ENCODE data around the gene ATP8B4. TPM values are rescaled to one million over a fixed set of nuclear protein-coding genes. Genes with fewer than 3 reads are reported as not detected.

Gene ATP8B4
- total RNA-seq: 6.9 and 29.4 TPM in 2 replicates

GRCh38 chr15:50119063-50120040 lies at the start of gene ATP8B4:
Gene ATP8B4 (minus strand): TSS chr15:50119233. CDS start chr15:50106966, 12,267 bp downstream.

Other genes starting within 250 kb of the ATP8B4 start
- gene SLC27A2, start 63.0 kb upstream of the ATP8B4 start, total RNA-seq: under 0.01 TPM in 1 of 2 replicates, not detected in the other
- gene HDC, start 146.5 kb upstream of the ATP8B4 start, total RNA-seq: not detected in 2 replicates
- 22.1 and 39.9 TPM in 2 replicates for gene GABPB1, start 236.0 kb upstream of the ATP8B4 start, total RNA-seq

All from bronchial smooth muscle cell (primary cell).